ENCODE measurements around the gene IL4R.

DNA sequence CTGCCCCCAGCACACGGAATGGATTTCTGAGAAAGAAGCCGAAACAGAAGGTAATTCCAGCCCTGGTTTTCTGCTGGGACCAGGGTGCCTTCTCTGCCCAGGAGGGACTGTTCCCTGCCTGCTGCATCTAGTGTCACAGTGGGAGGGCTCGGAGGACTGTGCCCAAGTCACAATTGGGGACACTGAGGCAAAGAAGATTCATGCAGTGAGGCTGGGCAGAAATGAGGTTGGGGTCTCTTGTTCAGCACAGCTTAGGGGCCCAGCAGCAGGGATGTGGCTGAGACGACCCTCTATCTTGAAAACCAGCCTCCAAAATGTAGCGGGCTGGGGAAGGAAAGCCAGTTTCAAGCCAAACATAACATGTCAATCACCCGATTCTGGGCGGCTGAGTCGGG is 88.8 kb downstream of the IL4R start:
- TF ChIP-seq, protein P1, sequence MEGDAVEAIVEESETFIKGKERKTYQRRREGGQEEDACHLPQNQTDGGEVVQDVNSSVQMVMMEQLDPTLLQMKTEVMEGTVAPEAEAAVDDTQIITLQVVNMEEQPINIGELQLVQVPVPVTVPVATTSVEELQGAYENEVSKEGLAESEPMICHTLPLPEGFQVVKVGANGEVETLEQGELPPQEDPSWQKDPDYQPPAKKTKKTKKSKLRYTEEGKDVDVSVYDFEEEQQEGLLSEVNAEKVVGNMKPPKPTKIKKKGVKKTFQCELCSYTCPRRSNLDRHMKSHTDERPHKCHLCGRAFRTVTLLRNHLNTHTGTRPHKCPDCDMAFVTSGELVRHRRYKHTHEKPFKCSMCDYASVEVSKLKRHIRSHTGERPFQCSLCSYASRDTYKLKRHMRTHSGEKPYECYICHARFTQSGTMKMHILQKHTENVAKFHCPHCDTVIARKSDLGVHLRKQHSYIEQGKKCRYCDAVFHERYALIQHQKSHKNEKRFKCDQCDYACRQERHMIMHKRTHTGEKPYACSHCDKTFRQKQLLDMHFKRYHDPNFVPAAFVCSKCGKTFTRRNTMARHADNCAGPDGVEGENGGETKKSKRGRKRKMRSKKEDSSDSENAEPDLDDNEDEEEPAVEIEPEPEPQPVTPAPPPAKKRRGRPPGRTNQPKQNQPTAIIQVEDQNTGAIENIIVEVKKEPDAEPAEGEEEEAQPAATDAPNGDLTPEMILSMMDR (conservative IDR thresholded peaks at IDR 0.05 in 1 of 2, IDR thresholded peaks at IDR 0.05 in 1 of 2; ENCODE audit: low read depth in 1 of 2, low read length in 2 of 2): no peak
- no peak for TF ChIP-seq EZH2 (IDR thresholded peaks at IDR 0.05; ENCODE audit: low read length, missing control alignments)

Data from fibroblast of lung (primary cell).